ENCODE results near the gene MYRF.

- TF ChIP-seq, protein P1, sequence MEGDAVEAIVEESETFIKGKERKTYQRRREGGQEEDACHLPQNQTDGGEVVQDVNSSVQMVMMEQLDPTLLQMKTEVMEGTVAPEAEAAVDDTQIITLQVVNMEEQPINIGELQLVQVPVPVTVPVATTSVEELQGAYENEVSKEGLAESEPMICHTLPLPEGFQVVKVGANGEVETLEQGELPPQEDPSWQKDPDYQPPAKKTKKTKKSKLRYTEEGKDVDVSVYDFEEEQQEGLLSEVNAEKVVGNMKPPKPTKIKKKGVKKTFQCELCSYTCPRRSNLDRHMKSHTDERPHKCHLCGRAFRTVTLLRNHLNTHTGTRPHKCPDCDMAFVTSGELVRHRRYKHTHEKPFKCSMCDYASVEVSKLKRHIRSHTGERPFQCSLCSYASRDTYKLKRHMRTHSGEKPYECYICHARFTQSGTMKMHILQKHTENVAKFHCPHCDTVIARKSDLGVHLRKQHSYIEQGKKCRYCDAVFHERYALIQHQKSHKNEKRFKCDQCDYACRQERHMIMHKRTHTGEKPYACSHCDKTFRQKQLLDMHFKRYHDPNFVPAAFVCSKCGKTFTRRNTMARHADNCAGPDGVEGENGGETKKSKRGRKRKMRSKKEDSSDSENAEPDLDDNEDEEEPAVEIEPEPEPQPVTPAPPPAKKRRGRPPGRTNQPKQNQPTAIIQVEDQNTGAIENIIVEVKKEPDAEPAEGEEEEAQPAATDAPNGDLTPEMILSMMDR (IDR thresholded peaks at IDR 0.05) = no peak; the same call in 1 of the 2 replicates
- TF ChIP-seq ZFX (IDR thresholded peaks at IDR 0.05; ENCODE audit: borderline replicate concordance) = no peak
Measured at GRCh38 chr11:61792310-61793082, 40.1 kb downstream of the MYRF start, which contains the start of the genes FEN1 and TMEM258.

All from 22Rv1 (cell line).